ENCODE results near the gene ZNF595. TPM values are rescaled to one million over a fixed set of nuclear protein-coding genes. Genes with fewer than 3 reads are reported as not detected.
"Not testable (repeated sequence)": the region's sequence is repeated elsewhere in the genome, so short reads cannot be mapped to it uniquely, and the experiment has no call there.

ZNF595 gene
- total RNA-seq, 1 donor from 2014 or later = 16.2 TPM

DNA sequence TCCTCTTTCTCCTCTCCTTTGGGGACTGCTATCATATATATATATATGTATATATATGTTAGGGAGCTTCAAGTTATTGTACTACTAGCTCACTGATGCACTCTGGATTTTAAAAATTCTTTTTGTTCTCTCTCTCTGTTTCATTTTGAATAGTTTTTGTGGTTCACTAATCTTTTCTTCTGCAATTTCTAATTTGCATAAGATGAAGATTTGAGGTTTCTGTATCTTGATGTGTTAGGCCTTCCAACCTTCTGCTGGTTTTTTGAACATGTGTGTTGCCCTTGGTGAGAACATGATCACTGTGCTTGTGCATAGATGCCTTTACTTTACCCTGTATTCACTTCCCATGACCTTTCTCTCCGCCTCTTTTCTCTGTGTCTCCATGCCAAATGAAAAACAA lies 63.4 kb downstream of the ZNF595 start:
- no peaks in the 10 kb centered on the region for H3K4me1 ChIP-seq (ENCODE audit: control insufficient read depth in 3 of 3, insufficient read depth in 3 of 3, low read length in 3 of 3)
- no peaks in the 10 kb centered on the region for H3K36me3 ChIP-seq (ENCODE audit: control insufficient read depth in 3 of 3, insufficient read depth in 3 of 3, low read length in 3 of 3)
- H3K27me3 ChIP-seq (ENCODE audit: control insufficient read depth in 3 of 3, insufficient read depth in 3 of 3, low read length in 3 of 3) = no peaks in the 10 kb centered on the region
- H3K9ac ChIP-seq (ENCODE audit: low read depth in 1 of 3, low read length in 3 of 3) = no peak overlapping the region
- H3K4me3 ChIP-seq (ENCODE audit: low read length in 3 of 3) = no peak overlapping the region
- peaks cover 2 to 5% (median 2%) of the 10 kb centered on the region in 3 donors for H3K9me3 ChIP-seq (ENCODE audit: control insufficient read depth in 3 of 3, low read length in 3 of 3)
- H3K27ac ChIP-seq (ENCODE audit: low read depth, low read length) = no peak overlapping the region

DNA sequence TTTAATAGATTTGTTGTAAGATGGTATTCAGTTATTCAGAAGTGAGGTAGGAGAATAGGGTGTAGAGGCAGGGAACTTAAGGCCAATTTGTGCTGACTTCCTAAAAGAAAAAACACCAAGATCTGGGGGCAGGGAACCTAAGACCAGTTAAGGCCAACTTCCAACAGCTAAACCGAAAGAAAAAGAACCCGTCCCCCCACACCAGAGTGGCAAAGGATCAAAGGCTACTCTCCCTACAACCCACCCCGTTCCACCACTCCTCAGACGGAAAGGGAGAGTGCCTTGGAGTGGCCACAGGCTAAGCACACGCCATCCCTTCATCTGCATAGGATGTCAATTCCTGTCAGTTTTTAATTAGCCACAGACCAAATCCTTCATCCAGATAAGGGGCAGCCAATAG lies 67.5 kb downstream of the ZNF595 start:
- Histone ChIP-seq H3K4me3 (ENCODE audit: low read length in 3 of 3) (no peak overlapping the region), H3K36me3 (ENCODE audit: control insufficient read depth in 3 of 3, insufficient read depth in 3 of 3, low read length in 3 of 3) (peaks cover 0 to 2% (median 0%) of the 10 kb centered on the region in 3 donors), H3K4me1 (ENCODE audit: control insufficient read depth in 3 of 3, insufficient read depth in 3 of 3, low read length in 3 of 3) (peaks cover 6 to 7% (median 7%) of the 10 kb centered on the region in 3 donors), H3K9me3 (ENCODE audit: control insufficient read depth in 3 of 3, low read length in 3 of 3) (peaks cover 2 to 8% (median 2%) of the 10 kb centered on the region in 3 donors), H3K27me3 (ENCODE audit: control insufficient read depth in 3 of 3, insufficient read depth in 3 of 3, low read length in 3 of 3) (no peaks in the 10 kb centered on the region), H3K9ac (ENCODE audit: low read depth in 1 of 3, low read length in 3 of 3) (no peak overlapping the region), H3K27ac (ENCODE audit: low read depth, low read length) (no peak overlapping the region)

- H3K27me3 ChIP-seq (ENCODE audit: control insufficient read depth in 3 of 3, insufficient read depth in 3 of 3, low read length in 3 of 3) = no peaks in the 10 kb centered on the region
- no peak overlapping the region for H3K9ac ChIP-seq (ENCODE audit: low read depth in 1 of 3, low read length in 3 of 3)
- peaks cover 10 to 11% (median 10%) of the 10 kb centered on the region in 3 donors for H3K4me1 ChIP-seq (ENCODE audit: control insufficient read depth in 3 of 3, insufficient read depth in 3 of 3, low read length in 3 of 3)
- peaks cover 0 to 2% (median 2%) of the 10 kb centered on the region in 3 donors for H3K36me3 ChIP-seq (ENCODE audit: control insufficient read depth in 3 of 3, insufficient read depth in 3 of 3, low read length in 3 of 3)
- peaks cover 2 to 8% (median 2%) of the 10 kb centered on the region in 3 donors for H3K9me3 ChIP-seq (ENCODE audit: control insufficient read depth in 3 of 3, low read length in 3 of 3)
- no peak overlapping the region for H3K4me3 ChIP-seq (ENCODE audit: low read length in 3 of 3)
- no peak overlapping the region for H3K27ac ChIP-seq (ENCODE audit: low read depth, low read length)
Measured at GRCh38 chr4:121408-122084, 68.4 kb downstream of the ZNF595 start.

DNA sequence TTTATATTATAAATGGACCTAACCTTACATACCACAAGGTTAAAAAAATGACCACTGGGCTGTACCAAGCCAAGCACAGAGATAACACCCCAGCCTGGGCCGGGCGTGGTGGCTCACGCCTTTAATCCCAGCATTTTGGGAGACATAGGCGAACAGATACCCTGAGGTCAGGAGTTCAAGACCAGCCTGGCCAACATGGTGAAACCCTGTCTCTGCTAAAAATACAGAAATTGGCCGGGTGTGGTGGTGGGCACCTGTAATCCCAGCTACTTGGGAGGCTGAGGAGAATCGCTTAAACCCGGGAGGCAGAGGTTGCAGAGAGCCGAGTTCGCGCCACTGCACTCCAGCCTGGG lies 70.8 kb downstream of the ZNF595 start:
- Histone ChIP-seq H3K9ac (ENCODE audit: low read depth in 1 of 3, low read length in 3 of 3) (peak overlapping the region in 1 of 3 donors; percentile 57), H3K4me3 (ENCODE audit: low read length in 3 of 3) (peak overlapping the region; percentile 67 to 96 (median 94)), H3K27ac (ENCODE audit: low read depth, low read length) (peak overlapping the region; percentile 71), H3K36me3 (ENCODE audit: control insufficient read depth in 3 of 3, insufficient read depth in 3 of 3, low read length in 3 of 3) (peaks cover 2 to 21% (median 8%) of the 10 kb centered on the region in 3 donors), H3K4me1 (ENCODE audit: control insufficient read depth in 3 of 3, insufficient read depth in 3 of 3, low read length in 3 of 3) (peaks cover 10 to 11% (median 10%) of the 10 kb centered on the region in 3 donors)
- not testable (repeated sequence) for H3K27me3 ChIP-seq (ENCODE audit: control insufficient read depth in 3 of 3, insufficient read depth in 3 of 3, low read length in 3 of 3); H3K9me3 ChIP-seq (ENCODE audit: control insufficient read depth in 3 of 3, low read length in 3 of 3)

DNA sequence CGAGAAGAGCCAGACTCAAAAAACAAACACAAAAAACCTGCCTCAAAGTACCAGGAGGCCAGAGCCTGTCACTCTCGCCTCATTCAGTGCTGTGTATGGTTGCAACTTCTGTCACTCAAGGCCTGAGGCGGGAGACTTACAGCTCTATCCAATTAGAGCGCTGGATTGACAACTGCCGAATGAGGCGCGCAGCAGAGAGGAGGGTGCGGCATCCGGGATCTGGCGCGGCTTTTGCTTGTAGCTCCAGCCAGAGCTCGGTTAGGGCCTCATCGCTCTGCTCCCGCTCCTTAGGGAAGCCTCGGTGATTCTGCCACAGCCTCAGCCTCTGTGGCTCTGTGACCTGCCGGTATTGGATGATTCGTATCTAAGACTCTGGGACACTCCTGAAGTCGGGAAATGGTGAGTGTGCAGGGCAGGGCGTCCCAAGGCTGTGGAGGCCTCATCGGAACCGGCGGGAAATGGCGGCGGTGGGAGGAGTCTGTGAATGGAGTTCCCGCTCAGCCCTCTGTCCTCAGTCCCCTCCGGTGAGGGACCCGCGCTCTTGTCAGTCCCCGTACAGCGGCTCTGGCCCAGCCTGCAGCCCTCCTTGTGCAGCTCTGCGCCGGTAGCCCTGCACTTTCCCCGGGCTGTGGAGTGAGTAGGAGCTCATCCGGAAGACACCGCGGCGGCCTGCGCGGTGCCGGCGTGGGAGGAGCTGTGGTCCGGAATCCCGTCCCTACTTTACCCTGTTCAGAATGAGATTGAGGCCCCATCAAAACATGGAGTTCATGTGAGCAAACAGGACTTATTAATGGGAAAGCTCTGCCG lies 71.4 kb downstream of the ZNF595 start, which contains the start of gene ZNF718:
Gene ZNF718 (plus strand): TSS at position 227 of the 807 bp plus-strand sequence. CDS start 170 bp downstream, at position 397.
- Histone ChIP-seq H3K4me1 (ENCODE audit: control insufficient read depth in 3 of 3, insufficient read depth in 3 of 3, low read length in 3 of 3) (peaks cover 10 to 11% (median 10%) of the 10 kb centered on the region in 3 donors), H3K27ac (ENCODE audit: low read depth, low read length) (peak within 1 kb of the TSS; percentile 71), H3K9ac (ENCODE audit: low read depth in 1 of 3, low read length in 3 of 3) (peak within 1 kb of the TSS; percentile 78 to 92 (median 86)), H3K27me3 (ENCODE audit: control insufficient read depth in 3 of 3, insufficient read depth in 3 of 3, low read length in 3 of 3) (no peaks in the 10 kb centered on the region), H3K36me3 (ENCODE audit: control insufficient read depth in 3 of 3, insufficient read depth in 3 of 3, low read length in 3 of 3) (peaks cover 2 to 27% (median 9%) of the 10 kb centered on the region in 3 donors), H3K4me3 (ENCODE audit: low read length in 3 of 3) (peak within 1 kb of the TSS; percentile 67 to 96 (median 94)), H3K9me3 (ENCODE audit: control insufficient read depth in 3 of 3, low read length in 3 of 3) (peaks cover under 1 to 8% (median 7%) of the 10 kb centered on the region in 3 donors)

GRCh38 chr4:125091-125771 lies 72.1 kb downstream of the ZNF595 start:
- Histone ChIP-seq H3K9me3 (ENCODE audit: control insufficient read depth in 3 of 3, low read length in 3 of 3) (peaks cover 0 to 9% (median 8%) of the 10 kb centered on the region in 3 donors), H3K27ac (ENCODE audit: low read depth, low read length) (peak overlapping the region; percentile 71), H3K4me3 (ENCODE audit: low read length in 3 of 3) (peak overlapping the region; percentile 67 to 96 (median 94)), H3K27me3 (ENCODE audit: control insufficient read depth in 3 of 3, insufficient read depth in 3 of 3, low read length in 3 of 3) (no peaks in the 10 kb centered on the region), H3K36me3 (ENCODE audit: control insufficient read depth in 3 of 3, insufficient read depth in 3 of 3, low read length in 3 of 3) (peaks cover 2 to 29% (median 9%) of the 10 kb centered on the region in 3 donors), H3K9ac (ENCODE audit: low read depth in 1 of 3, low read length in 3 of 3) (peak overlapping the region; percentile 78 to 92 (median 86)), H3K4me1 (ENCODE audit: control insufficient read depth in 3 of 3, insufficient read depth in 3 of 3, low read length in 3 of 3) (peaks cover 10 to 11% (median 10%) of the 10 kb centered on the region in 3 donors)

DNA sequence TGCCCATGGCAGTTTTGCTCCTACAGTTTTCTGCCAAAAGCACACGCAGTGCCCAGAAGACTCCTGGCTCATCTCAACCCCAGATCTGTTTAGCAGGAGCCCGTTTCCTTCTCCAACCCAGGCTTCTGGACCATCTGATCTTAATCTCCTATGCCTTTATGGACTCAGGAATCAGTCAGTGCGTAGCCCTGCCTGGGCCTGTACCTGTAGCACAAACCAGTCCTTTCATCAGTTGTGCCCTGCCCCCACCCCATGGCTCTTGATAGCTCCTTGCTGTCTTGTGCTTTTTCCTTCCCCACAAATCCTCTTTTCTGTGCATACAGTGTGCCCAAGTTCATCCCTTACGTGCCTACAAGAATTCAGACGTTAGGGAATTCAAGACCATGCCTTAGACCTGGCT lies 72.7 kb downstream of the ZNF595 start:
- Histone ChIP-seq H3K36me3 (ENCODE audit: control insufficient read depth in 3 of 3, insufficient read depth in 3 of 3, low read length in 3 of 3) (peaks cover 2 to 33% (median 9%) of the 10 kb centered on the region in 3 donors), H3K27ac (ENCODE audit: low read depth, low read length) (peak overlapping the region; percentile 71), H3K4me1 (ENCODE audit: control insufficient read depth in 3 of 3, insufficient read depth in 3 of 3, low read length in 3 of 3) (peaks cover 10 to 11% (median 10%) of the 10 kb centered on the region in 3 donors), H3K4me3 (ENCODE audit: low read length in 3 of 3) (peak overlapping the region; percentile 67 to 96 (median 94)), H3K9ac (ENCODE audit: low read depth in 1 of 3, low read length in 3 of 3) (peak overlapping the region in 2 of 3 donors; percentile 86 to 92), H3K9me3 (ENCODE audit: control insufficient read depth in 3 of 3, low read length in 3 of 3) (peaks cover 0 to 9% (median 5%) of the 10 kb centered on the region in 3 donors), H3K27me3 (ENCODE audit: control insufficient read depth in 3 of 3, insufficient read depth in 3 of 3, low read length in 3 of 3) (no peaks in the 10 kb centered on the region)

- Histone ChIP-seq H3K4me3 (ENCODE audit: low read length in 3 of 3) (no peak overlapping the region), H3K9ac (ENCODE audit: low read depth in 1 of 3, low read length in 3 of 3) (no peak overlapping the region), H3K27me3 (ENCODE audit: control insufficient read depth in 3 of 3, insufficient read depth in 3 of 3, low read length in 3 of 3) (no peaks in the 10 kb centered on the region), H3K27ac (ENCODE audit: low read depth, low read length) (no peak overlapping the region), H3K36me3 (ENCODE audit: control insufficient read depth in 3 of 3, insufficient read depth in 3 of 3, low read length in 3 of 3) (peaks cover 28 to 42% (median 34%) of the 10 kb centered on the region in 3 donors), H3K4me1 (ENCODE audit: control insufficient read depth in 3 of 3, insufficient read depth in 3 of 3, low read length in 3 of 3) (no peaks in the 10 kb centered on the region), H3K9me3 (ENCODE audit: control insufficient read depth in 3 of 3, low read length in 3 of 3) (peaks cover 2 to 11% (median 9%) of the 10 kb centered on the region in 3 donors)
Measured at GRCh38 chr4:132483-132882, 79.4 kb downstream of the ZNF595 start.
